Naive thymus-derived CD8-positive, alpha-beta T cell (primary cell): ENCODE measurements around the gene COL12A1. TPM values are rescaled to one million over a fixed set of nuclear protein-coding genes. Genes with fewer than 3 reads are reported as not detected.

Experiments
- polyA plus RNA-seq, 3 donors: library from polyadenylated mRNA; unstranded; fragments of 300-500 nt; fragmentation: Illumina TruSeq; gene quantifications; one replicate each; pipeline ENCODE4 v1.2.3, GENCODE V29; 2021
- total RNA-seq, 8 experiments: library from RNA in 2 of 8; stranded (reverse) in 2 of 8; gene quantifications; one replicate each; pipeline ENCODE4 v1.2.3 and lab custom pipeline; 2021 to 2026

Gene COL12A1
- total and polyA plus RNA-seq, 5 experiments from 2014 or later = not detected

Other genes starting within 250 kb of the COL12A1 start
- 100 to 1,000 TPM; 198 to 213 TPM for gene COX7A2, start 37.7 kb upstream of the COL12A1 start, total RNA-seq
- gene COX7A2, start 37.7 kb upstream of the COL12A1 start, polyA plus RNA-seq = 1,000 to 10,000 TPM in 1 of 3 donors, 100 to 1,000 TPM in 2; 788 to 1,025 (median 870) TPM
- gene TMEM30A, start 78.7 kb upstream of the COL12A1 start, total RNA-seq = 10 to 100 TPM; 67.2 to 68.3 TPM
- gene TMEM30A, start 78.7 kb upstream of the COL12A1 start, polyA plus RNA-seq = 10 to 100 TPM; 36.8 to 50.9 (median 37.8) TPM